ENCODE measurements around the gene COL4A6.

Gene COL4A6

GRCh38 chrX:108199691-108200090 lies 238.5 kb downstream of the COL4A6 start:
- peak in 1 of 2 experiments; percentile 53 for DNase-seq

DNA sequence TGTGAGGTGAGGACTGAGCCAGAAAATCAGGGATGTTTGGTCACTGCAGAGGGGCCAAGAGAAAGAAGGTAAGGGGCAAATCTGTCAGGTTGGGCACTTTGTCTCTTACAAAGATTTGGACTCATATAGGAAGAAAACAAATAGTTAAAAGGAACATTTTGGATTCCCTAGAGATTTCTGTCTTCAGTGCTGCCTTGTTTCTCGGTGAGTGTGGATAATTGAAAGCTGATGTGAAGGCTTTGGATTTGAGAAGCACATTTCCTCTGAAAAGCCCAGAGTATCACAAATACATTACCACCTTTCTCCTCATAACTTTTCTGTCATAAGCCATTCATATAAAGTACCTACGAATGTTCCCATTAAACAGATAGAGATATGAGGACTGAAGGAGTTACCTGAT lies 239.2 kb downstream of the COL4A6 start:
- no peak for DNase-seq

DNA sequence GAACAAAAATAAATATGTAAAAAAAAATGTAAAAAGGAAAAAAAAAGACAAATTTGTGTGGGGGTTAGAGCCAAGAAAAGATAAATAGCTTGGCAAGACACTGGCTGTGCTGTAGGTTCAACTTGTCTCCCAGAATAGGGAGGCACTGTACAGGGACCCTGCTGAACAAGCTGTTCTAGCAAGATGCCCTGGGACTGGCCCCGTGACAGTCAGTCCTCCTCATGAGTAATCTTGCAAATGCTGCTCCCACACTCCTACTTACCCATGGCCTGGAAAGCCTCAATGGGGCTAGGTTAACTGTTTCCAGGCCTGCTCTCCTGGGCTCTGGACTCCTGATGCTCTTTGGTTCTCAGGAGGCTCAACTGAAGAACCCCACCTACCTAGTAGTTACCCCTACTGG lies 239.8 kb downstream of the COL4A6 start:
- DNase-seq = no peak

DNA sequence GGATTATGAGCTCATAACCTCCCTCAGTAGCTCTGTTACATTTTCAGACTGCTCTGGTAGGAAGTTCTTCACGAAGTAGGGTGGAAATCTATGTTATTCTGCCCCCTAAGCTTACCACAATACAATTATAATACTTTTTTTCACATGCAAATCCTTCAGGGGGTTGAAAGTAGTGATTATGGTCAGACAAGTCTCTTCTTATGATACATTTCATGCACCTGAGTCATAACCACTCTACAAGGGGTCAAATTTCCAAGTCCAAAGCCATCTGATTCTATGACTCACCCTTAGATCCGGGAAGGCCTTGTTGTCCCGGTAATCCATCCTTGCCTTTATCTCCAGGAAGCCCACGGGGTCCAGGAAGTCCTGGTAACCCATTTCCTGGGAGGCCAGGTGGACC lies 251.4 kb downstream of the COL4A6 start:
- no peak for DNase-seq

GRCh38 chrX:108178143-108178498 lies 260.1 kb downstream of the COL4A6 start:
- no peak for DNase-seq

GRCh38 chrX:108177351-108178142 lies 260.7 kb downstream of the COL4A6 start:
- no peak for DNase-seq

DNA sequence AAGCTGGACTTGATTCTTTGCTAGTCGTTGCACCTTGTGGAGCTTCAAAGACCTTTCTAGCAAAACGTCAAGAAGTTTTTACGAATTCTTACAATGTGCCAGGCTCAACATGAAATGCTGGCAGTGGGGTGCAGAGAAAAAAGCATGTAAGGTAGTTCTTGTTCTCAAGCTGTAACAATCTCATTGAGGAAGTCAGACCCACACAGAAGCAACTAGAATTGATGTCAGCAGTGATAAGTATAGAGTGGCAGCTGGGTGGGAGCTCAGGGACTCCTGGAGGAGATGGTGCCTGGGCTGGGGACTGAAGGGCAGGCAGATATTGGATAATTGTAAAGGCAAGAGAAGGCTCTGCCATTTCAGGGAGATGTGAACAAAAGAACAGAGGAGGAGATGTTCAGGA lies 264.3 kb downstream of the COL4A6 start:
- DNase-seq = no peak

DNA sequence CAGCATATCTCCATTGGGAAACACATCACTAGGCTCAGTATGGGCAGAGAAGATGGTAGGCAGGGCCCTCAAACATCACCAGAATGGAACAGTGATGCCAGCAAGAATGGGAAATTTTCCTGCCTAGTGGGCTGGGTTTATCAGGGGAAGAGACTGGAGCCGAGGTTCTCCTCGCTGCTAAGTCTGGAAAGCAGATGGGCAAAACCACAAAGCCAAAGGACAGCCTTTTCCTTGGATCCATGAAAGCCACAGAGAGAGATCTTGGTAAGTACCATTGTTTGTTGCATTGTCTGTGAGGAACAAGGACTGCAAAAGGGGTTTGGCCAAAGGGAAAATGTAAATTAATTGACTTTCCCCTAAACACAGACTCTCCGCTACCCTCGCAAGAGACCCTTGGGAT lies 266.6 kb downstream of the COL4A6 start:
- DNase-seq = no peak

GRCh38 chrX:108169768-108170167 lies 268.5 kb downstream of the COL4A6 start:
- DNase-seq = no peak

DNA sequence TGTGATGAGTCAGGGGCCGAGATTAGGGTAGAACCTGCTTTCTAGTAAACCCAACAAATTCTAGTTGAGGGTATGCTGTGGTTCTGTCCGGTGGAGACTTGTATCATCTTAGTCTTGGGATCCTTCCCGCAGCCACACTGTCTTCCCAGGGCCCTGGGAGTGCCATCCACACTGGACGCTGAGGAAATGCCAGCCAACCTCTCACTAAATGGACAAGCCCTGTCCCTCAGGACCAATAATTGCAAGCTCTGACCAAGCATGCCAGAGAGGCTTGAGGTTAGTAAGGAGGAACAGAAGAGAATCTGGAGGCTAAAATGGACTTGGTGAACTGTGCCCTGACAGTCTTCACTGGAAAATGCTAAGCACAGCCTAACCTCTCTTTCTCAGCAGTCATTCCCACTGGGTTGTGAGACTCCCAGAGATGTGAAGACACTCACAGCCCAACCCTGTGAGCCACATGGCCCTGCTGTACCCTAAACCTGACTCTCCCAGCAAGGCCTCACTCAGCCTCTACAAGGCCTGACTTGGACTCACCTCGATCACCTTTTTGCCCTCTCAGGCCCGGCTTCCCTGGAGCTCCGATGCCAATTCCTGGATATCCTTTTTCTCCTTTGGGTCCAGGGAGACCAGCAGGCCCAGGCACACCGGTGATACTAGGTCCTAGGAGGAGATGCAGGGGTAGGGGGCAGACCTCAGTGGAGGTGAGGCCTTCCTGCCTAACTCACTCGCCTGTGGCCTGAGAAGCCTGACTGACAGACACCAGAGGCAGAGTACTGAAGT lies 269.1 kb downstream of the COL4A6 start:
- DNase-seq = no peak

- no peak for DNase-seq
Measured at GRCh38 chrX:108167211-108167872, 270.9 kb downstream of the COL4A6 start.

- DNase-seq = peak in 1 of 2 experiments; percentile 40
Measured at GRCh38 chrX:108165383-108166111, 272.7 kb downstream of the COL4A6 start.

DNA sequence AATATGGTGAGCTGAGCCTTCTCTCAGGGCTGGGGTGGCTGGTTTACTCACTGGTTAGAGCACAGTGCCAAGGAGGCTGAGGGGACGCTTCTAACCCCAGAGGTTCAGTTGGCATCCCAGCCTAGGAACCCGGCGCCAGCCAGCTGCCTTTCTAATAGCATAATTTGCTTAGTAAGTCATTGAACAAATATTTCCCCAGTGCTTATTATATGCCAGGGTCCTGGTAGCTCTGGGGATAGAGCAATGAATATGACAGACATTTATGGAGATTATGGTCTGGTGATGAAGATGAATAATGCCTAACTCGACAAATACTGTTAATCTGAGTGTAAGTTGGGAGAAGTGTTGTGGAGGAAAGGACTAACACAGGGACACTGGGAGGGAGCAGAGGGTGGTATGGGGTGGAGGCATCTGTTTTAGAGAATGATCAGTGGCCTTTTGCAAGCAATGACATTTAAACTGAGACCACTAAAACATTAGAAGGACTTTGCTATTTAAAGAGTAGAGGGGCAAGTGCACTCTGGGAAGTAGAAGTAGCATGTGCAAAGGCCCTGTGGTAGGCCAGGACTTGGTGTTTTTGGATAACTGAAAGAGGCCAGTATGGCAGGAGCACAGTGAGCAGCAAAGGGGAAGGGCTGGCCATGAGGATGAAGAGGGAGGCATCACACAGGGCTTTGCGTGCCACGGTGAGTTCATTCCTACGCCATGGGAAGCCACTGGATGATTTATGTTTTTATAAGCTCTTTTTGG lies 274.7 kb downstream of the COL4A6 start:
- no peak for DNase-seq

DNA sequence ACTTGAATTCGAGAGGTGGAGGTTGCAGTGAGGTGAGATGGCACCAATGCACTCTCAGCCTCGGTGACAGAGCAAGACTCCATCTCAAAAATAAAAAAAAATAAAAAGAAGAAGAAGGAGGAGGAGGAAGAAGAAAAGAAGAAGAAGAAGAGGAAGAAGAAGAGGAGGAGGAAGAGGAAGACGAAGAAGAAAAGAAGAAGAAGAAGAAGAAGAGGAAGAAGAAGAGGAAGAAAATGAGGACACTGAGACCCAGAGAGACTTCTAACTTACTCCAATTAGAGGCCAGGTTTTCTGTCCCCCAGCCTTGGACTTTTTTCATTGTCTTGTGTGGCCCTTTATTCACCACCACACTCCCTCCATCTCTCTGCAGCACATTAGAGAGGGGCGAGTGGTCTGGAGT lies 276.0 kb downstream of the COL4A6 start:
- no peak for DNase-seq

DNA sequence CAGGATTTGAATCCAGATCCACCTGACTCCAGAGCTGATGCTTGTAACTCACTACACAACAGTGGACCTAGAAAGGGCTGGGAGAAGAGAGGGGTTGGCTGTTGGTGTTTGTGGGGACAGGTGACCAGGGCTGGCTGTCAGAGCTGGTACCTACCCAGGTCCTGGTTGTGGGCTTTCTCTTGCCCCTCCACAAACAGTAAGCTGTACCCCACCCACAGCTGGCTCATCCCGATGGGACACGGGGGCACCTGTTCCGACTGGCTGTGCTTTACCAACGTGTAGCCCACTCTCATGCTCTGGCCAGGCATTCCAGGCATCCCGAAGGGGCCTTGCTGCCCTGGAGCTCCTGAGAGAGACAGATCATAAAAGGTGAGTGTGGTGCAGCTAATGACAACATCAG lies 277.9 kb downstream of the COL4A6 start:
- DNase-seq = no peak

GRCh38 chrX:108159028-108159670 lies 279.1 kb downstream of the COL4A6 start:
- no peak for DNase-seq

GRCh38 chrX:108157628-108158027 lies 280.6 kb downstream of the COL4A6 start:
- DNase-seq = no peak

- no peak for DNase-seq
Measured at GRCh38 chrX:108156934-108157466, 281.2 kb downstream of the COL4A6 start.

DNA sequence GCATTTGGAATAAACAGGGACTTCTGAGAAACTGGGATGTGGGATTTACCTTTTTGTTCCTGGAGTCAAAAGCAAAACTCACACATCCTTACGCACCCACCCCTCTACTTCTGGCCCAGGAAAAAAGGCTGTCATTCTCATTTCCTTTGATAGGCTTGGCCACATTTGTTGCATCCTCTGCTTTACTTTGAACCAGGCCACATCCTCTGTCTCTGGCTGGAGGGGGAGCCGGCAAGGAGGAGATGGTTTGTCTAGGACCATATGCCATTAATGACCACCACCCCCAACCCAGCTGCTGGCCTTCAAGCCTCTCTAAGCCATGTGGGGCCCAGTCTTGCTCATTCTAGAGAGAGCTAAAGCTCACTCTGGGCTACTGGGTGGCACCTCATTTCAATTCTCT lies 282.1 kb downstream of the COL4A6 start:
- no peak for DNase-seq

GRCh38 chrX:108148524-108148923 lies 289.7 kb downstream of the COL4A6 start:
- DNase-seq = no peak
